Mucosa of rectum (tissue), 2 donors: ENCODE measurements around the gene PAM.

Experiments
- H3K27ac ChIP-seq, 2 donors: one replicate each; pipeline ENCODE4 v1.7.0; 2013; ENCODE audit warnings: inconsistent platforms in 2 of 2, low read depth in 2 of 2, low read length in 2 of 2
- H3K27me3 ChIP-seq, 2 donors: one replicate each; pipeline ENCODE4 v1.7.0; 2013; ENCODE audit warnings: low read length in 2 of 2; ENCODE audit not compliant: control insufficient read depth in 2 of 2, insufficient read depth in 2 of 2
- H3K36me3 ChIP-seq, 2 donors: one replicate each; pipeline ENCODE4 v1.7.0; 2013; ENCODE audit warnings: low read length in 2 of 2; ENCODE audit not compliant: control insufficient read depth in 2 of 2, insufficient read depth in 2 of 2
- H3K4me1 ChIP-seq, 2 donors: one replicate each; pipeline ENCODE4 v1.7.0; 2013; ENCODE audit warnings: low read length in 2 of 2, mild to moderate bottlenecking in 1 of 2; ENCODE audit not compliant: control insufficient read depth in 2 of 2, insufficient read depth in 2 of 2
- H3K4me3 ChIP-seq, 2 donors: one replicate each; pipeline ENCODE4 v1.7.0; 2013; ENCODE audit warnings: low read length in 2 of 2
- H3K9ac ChIP-seq, 2 donors: one replicate each; pipeline ENCODE4 v1.7.0; 2013; ENCODE audit warnings: low read length in 2 of 2, low read depth in 1 of 2, mild to moderate bottlenecking in 1 of 2
- H3K9me3 ChIP-seq, 2 donors: one replicate each; pipeline ENCODE4 v1.7.0; 2013; ENCODE audit warnings: low read length in 2 of 2; ENCODE audit not compliant: control insufficient read depth in 2 of 2
- donor health status: healthy.
- donor health status: Normal muscosa, but diverticular disease.

PAM gene

GRCh38 chr5:102888483-102888882, 133.4 kb downstream of the PAM start:
- Histone ChIP-seq H3K4me3 (no peak overlapping the region), H3K36me3 (no peaks in the 10 kb centered on the region), H3K4me1 (no peaks in the 10 kb centered on the region), H3K27me3 (no peaks in the 10 kb centered on the region), H3K9me3 (no peaks in the 10 kb centered on the region), H3K9ac (no peak overlapping the region), H3K27ac (no peak overlapping the region)

GRCh38 chr5:102889033-102889432, 133.9 kb downstream of the PAM start:
- H3K9me3 ChIP-seq: no peaks in the 10 kb centered on the region
- H3K4me3 ChIP-seq: no peak overlapping the region
- H3K36me3 ChIP-seq: no peaks in the 10 kb centered on the region
- no peak overlapping the region for H3K9ac ChIP-seq
- no peaks in the 10 kb centered on the region for H3K4me1 ChIP-seq
- no peaks in the 10 kb centered on the region for H3K27me3 ChIP-seq
- H3K27ac ChIP-seq: no peak overlapping the region

GRCh38 chr5:102890133-102890532, 135.0 kb downstream of the PAM start:
- Histone ChIP-seq H3K27ac (no peak overlapping the region), H3K4me1 (no peaks in the 10 kb centered on the region)

GRCh38 chr5:102891175-102891574, 136.1 kb downstream of the PAM start:
- Histone ChIP-seq H3K9me3 (no peaks in the 10 kb centered on the region), H3K9ac (no peak overlapping the region), H3K27ac (no peak overlapping the region), H3K27me3 (no peaks in the 10 kb centered on the region), H3K36me3 (no peaks in the 10 kb centered on the region), H3K4me3 (no peak overlapping the region), H3K4me1 (no peaks in the 10 kb centered on the region)

More at GRCh38 chr5:102890133-102890532, 135.0 kb downstream of the PAM start:
- H3K9me3 ChIP-seq: no peaks in the 10 kb centered on the region
- H3K4me3 ChIP-seq: no peak overlapping the region
- H3K9ac ChIP-seq: no peak overlapping the region
- H3K36me3 ChIP-seq: no peaks in the 10 kb centered on the region
- no peaks in the 10 kb centered on the region for H3K27me3 ChIP-seq

- H3K9me3 ChIP-seq: no peaks in the 10 kb centered on the region
- no peak overlapping the region for H3K9ac ChIP-seq
- no peak overlapping the region for H3K4me3 ChIP-seq
- no peaks in the 10 kb centered on the region for H3K4me1 ChIP-seq
- no peak overlapping the region for H3K27ac ChIP-seq
- H3K36me3 ChIP-seq: no peaks in the 10 kb centered on the region
- no peaks in the 10 kb centered on the region for H3K27me3 ChIP-seq
Observed at GRCh38 chr5:102893942-102894341, 138.8 kb downstream of the PAM start.

- H3K4me1 ChIP-seq: no peaks in the 10 kb centered on the region
- H3K9ac ChIP-seq: no peak overlapping the region
- no peak overlapping the region for H3K4me3 ChIP-seq
- H3K36me3 ChIP-seq: no peaks in the 10 kb centered on the region
- H3K27ac ChIP-seq: no peak overlapping the region
- H3K9me3 ChIP-seq: no peaks in the 10 kb centered on the region
- no peaks in the 10 kb centered on the region for H3K27me3 ChIP-seq
Observed at GRCh38 chr5:102895234-102895633, 140.1 kb downstream of the PAM start.

- Histone ChIP-seq H3K36me3 (no peaks in the 10 kb centered on the region), H3K9me3 (no peaks in the 10 kb centered on the region), H3K4me3 (no peak overlapping the region), H3K4me1 (no peaks in the 10 kb centered on the region), H3K27ac (no peak overlapping the region), H3K27me3 (no peaks in the 10 kb centered on the region), H3K9ac (no peak overlapping the region)
Observed at GRCh38 chr5:102895976-102896375, 140.9 kb downstream of the PAM start.

- H3K9ac ChIP-seq: no peak overlapping the region
- no peaks in the 10 kb centered on the region for H3K36me3 ChIP-seq
- H3K27ac ChIP-seq: no peak overlapping the region
- H3K4me3 ChIP-seq: no peak overlapping the region
- H3K27me3 ChIP-seq: no peaks in the 10 kb centered on the region
- H3K4me1 ChIP-seq: no peaks in the 10 kb centered on the region
- H3K9me3 ChIP-seq: no peaks in the 10 kb centered on the region
Observed at GRCh38 chr5:102901424-102902134, 146.5 kb downstream of the PAM start.

- Histone ChIP-seq H3K27ac (no peak overlapping the region), H3K9ac (no peak overlapping the region), H3K27me3 (no peaks in the 10 kb centered on the region), H3K4me1 (no peaks in the 10 kb centered on the region), H3K4me3 (no peak overlapping the region), H3K9me3 (no peaks in the 10 kb centered on the region), H3K36me3 (no peaks in the 10 kb centered on the region)
Observed at GRCh38 chr5:102902135-102902448, 147.0 kb downstream of the PAM start.

- H3K4me3 ChIP-seq: no peak overlapping the region
- H3K9me3 ChIP-seq: no peaks in the 10 kb centered on the region
- no peaks in the 10 kb centered on the region for H3K4me1 ChIP-seq
- H3K27ac ChIP-seq: no peak overlapping the region
- no peaks in the 10 kb centered on the region for H3K36me3 ChIP-seq
- no peaks in the 10 kb centered on the region for H3K27me3 ChIP-seq
- no peak overlapping the region for H3K9ac ChIP-seq
Observed at GRCh38 chr5:102902647-102903046, 147.5 kb downstream of the PAM start.
